Neural progenitor cell (in vitro differentiated cells): ENCODE data around the gene RAB1B. TPM values are rescaled to one million over a fixed set of nuclear protein-coding genes. Genes with fewer than 3 reads are reported as not detected.

Experiments used
- DNase-seq: peaks from one replicate; pipeline ENCODE4 v3.0.0-alpha.2; 2016; ENCODE audit warnings: low spot score
- H2AFZ ChIP-seq: fragments of 200-600 bp; sonication (generic); replicated peaks from 2 replicates; pipeline ENCODE4 v1.6.1; 2016; ENCODE audit warnings: antibody characterized with exemption
- H3F3A ChIP-seq: fragments of 200-600 bp; sonication (generic); 2 replicates; pipeline ENCODE4 v1.6.1; 2016; ENCODE audit warnings: antibody characterized with exemption, low read depth
- H3K27ac ChIP-seq: fragments of 200-600 bp; sonication (generic); 2 replicates; pipeline ENCODE4 v1.5.1; 2016; ENCODE audit warnings: mild to moderate bottlenecking
- H3K27me3 ChIP-seq: fragments of 200-600 bp; sonication (generic); 2 replicates; pipeline ENCODE4 v1.6.1; 2016; ENCODE audit warnings: mild to moderate bottlenecking, moderate library complexity
- H3K36me3 ChIP-seq: fragments of 200-600 bp; sonication (generic); 2 replicates; pipeline ENCODE4 v1.5.1; 2016
- H3K4me1 ChIP-seq: fragments of 200-600 bp; sonication (generic); 2 replicates; pipeline ENCODE4 v1.6.1; 2016; ENCODE audit warnings: mixed run types
- H3K4me2 ChIP-seq: fragments of 200-600 bp; sonication (generic); 2 replicates; pipeline ENCODE4 v1.6.1; 2016
- H3K4me3 ChIP-seq: fragments of 200-600 bp; sonication (generic); 2 replicates; pipeline ENCODE4 v1.5.1; 2016
- H3K79me2 ChIP-seq: fragments of 200-600 bp; sonication (generic); 2 replicates; pipeline ENCODE4 v1.6.1; 2016; ENCODE audit warnings: low read depth
- H3K9ac ChIP-seq: fragments of 200-600 bp; sonication (generic); 2 replicates; pipeline ENCODE4 v1.6.1; 2016
- H3K9me3 ChIP-seq: fragments of 200-600 bp; sonication (generic); 2 replicates; pipeline ENCODE4 v1.5.1; 2016; ENCODE audit warnings: low read depth
- H4K20me1 ChIP-seq: fragments of 200-600 bp; sonication (generic); 2 replicates; pipeline ENCODE4 v1.6.1; 2016; ENCODE audit warnings: low read depth
- H3K27ac Mint-ChIP-seq: 3 replicates; pipeline ENCODE4 v1.8.0; 2021; ENCODE audit warnings: mixed read lengths
- H3K27me3 Mint-ChIP-seq: 2 replicates; pipeline ENCODE4 v1.8.0; 2022; ENCODE audit warnings: low read depth, mild to moderate bottlenecking, inconsistent platforms, moderate library complexity, mixed read lengths; ENCODE audit not compliant: insufficient read depth
- H3K36me3 Mint-ChIP-seq: 3 replicates; pipeline ENCODE4 v1.8.0; 2021; ENCODE audit warnings: mixed read lengths
- H3K4me1 Mint-ChIP-seq: 3 replicates; pipeline ENCODE4 v1.8.0; 2021; ENCODE audit warnings: mixed read lengths
- H3K4me3 Mint-ChIP-seq: 3 replicates; pipeline ENCODE4 v1.8.0; 2021; ENCODE audit warnings: mild to moderate bottlenecking, moderate library complexity, mixed read lengths
- H3K9me3 Mint-ChIP-seq: 3 replicates; pipeline ENCODE4 v1.8.0; 2020; ENCODE audit warnings: mixed read lengths
- CTCF ChIP-seq: fragments of 200-600 bp; sonication (generic); IDR thresholded peaks from 2 replicates; pipeline ENCODE4 v1.5.1; 2017; ENCODE audit warnings: antibody characterized with exemption, mild to moderate bottlenecking
- EZH2 ChIP-seq: fragments of 200-600 bp; sonication (generic); IDR thresholded peaks from 2 replicates; pipeline ENCODE4 v1.6.1; 2017; ENCODE audit warnings: antibody characterized with exemption, mild to moderate bottlenecking, moderate library complexity
- EZH2phosphoT487 ChIP-seq: fragments of 200-600 bp; sonication (generic); IDR thresholded peaks from 2 replicates; pipeline ENCODE4 v1.6.1; 2017; ENCODE audit warnings: antibody characterized with exemption
- total RNA-seq: library from RNA; depleted of rRNA; stranded (reverse); fragments of >200 nt; gene quantifications from 2 replicates; pipeline ENCODE4 v1.2.3, GENCODE V29; 2015; ENCODE audit warnings: low replicate concordance

Gene RAB1B
- total RNA-seq, 1 donor from 2014 or later, result 54.0 TPM

GRCh38 chr11:66265531-66266377 is 2.7 kb upstream of the RAB1B start:
- peaks cover 13% of the 10 kb centered on the region for H3K27me3 Mint-ChIP-seq
- Histone ChIP-seq H4K20me1 (peaks cover 38% of the 10 kb centered on the region), H3K36me3 (no peaks in the 10 kb centered on the region), H3K4me1 (peaks cover 12% of the 10 kb centered on the region), H3K79me2 (peaks cover 21% of the 10 kb centered on the region), H3K9ac (no peak overlapping the region), H3F3A (peaks cover 34% of the 10 kb centered on the region), H2AFZ (no peak overlapping the region), H3K27ac (no peak overlapping the region), H3K4me2 (no peak overlapping the region), H3K9me3 (no peaks in the 10 kb centered on the region), H3K27me3 (no peaks in the 10 kb centered on the region), H3K4me3 (no peak overlapping the region)
- no peak for DNase-seq
- no peak overlapping the region for H3K4me3 Mint-ChIP-seq
- H3K36me3 Mint-ChIP-seq, result peaks cover 10% of the 10 kb centered on the region
- H3K27ac Mint-ChIP-seq, result no peak overlapping the region
- peaks cover 17% of the 10 kb centered on the region for H3K4me1 Mint-ChIP-seq
- no peaks in the 10 kb centered on the region for H3K9me3 Mint-ChIP-seq
- TF ChIP-seq EZH2 (no peak), CTCF (no peak)

- Histone ChIP-seq H3F3A (peaks cover 34% of the 10 kb centered on the region), H3K9me3 (no peaks in the 10 kb centered on the region), H3K4me1 (peaks cover 12% of the 10 kb centered on the region), H3K36me3 (no peaks in the 10 kb centered on the region), H3K4me3 (peak overlapping the region; percentile 76), H4K20me1 (peaks cover 42% of the 10 kb centered on the region), H3K27ac (no peak overlapping the region), H3K79me2 (peaks cover 25% of the 10 kb centered on the region), H2AFZ (no peak overlapping the region), H3K9ac (no peak overlapping the region), H3K4me2 (peak overlapping the region; percentile 93), H3K27me3 (no peaks in the 10 kb centered on the region)
- Mint-ChIP-seq H3K27me3 (peaks cover 13% of the 10 kb centered on the region), H3K4me1 (peaks cover 19% of the 10 kb centered on the region), H3K9me3 (no peaks in the 10 kb centered on the region), H3K36me3 (peaks cover 10% of the 10 kb centered on the region), H3K27ac (no peak overlapping the region), H3K4me3 (peak overlapping the region; percentile 97)
- TF ChIP-seq CTCF (no peak), EZH2 (no peak)
- DNase-seq, result no peak
Measured at GRCh38 chr11:66266378-66267038, 1.9 kb upstream of the RAB1B start.

GRCh38 chr11:66267039-66267378 is 1.4 kb upstream of the RAB1B start:
- Histone ChIP-seq H3K27ac (no peak overlapping the region), H3K36me3 (no peaks in the 10 kb centered on the region), H3K9me3 (no peaks in the 10 kb centered on the region), H3K4me2 (peak overlapping the region; percentile 93), H3K4me3 (peak overlapping the region; percentile 76), H3K27me3 (no peaks in the 10 kb centered on the region), H4K20me1 (peaks cover 42% of the 10 kb centered on the region), H3F3A (peaks cover 34% of the 10 kb centered on the region), H3K79me2 (peaks cover 25% of the 10 kb centered on the region), H3K9ac (no peak overlapping the region), H2AFZ (no peak overlapping the region), H3K4me1 (peaks cover 12% of the 10 kb centered on the region)
- H3K27ac Mint-ChIP-seq, result peak overlapping the region; percentile 83
- peaks cover 15% of the 10 kb centered on the region for H3K36me3 Mint-ChIP-seq
- H3K27me3 Mint-ChIP-seq, result peaks cover 13% of the 10 kb centered on the region
- H3K4me1 Mint-ChIP-seq, result peaks cover 19% of the 10 kb centered on the region
- peak overlapping the region; percentile 97 for H3K4me3 Mint-ChIP-seq
- TF ChIP-seq CTCF (no peak), EZH2phosphoT487 (no peak), EZH2 (no peak)
- no peak for DNase-seq
- no peaks in the 10 kb centered on the region for H3K9me3 Mint-ChIP-seq
